T-cell (primary cell): ENCODE measurements around the gene GLCCI1. TPM values are rescaled to one million over a fixed set of nuclear protein-coding genes. Genes with fewer than 3 reads are reported as not detected.
"Not testable (repeated sequence)": the region's sequence is repeated elsewhere in the genome, so short reads cannot be mapped to it uniquely, and the experiment has no call there.

Experiments
- ATAC-seq, 4 experiments: fragments of 200-7000 bp in 3 of 4; fragments of 150-1000 bp in 1 of 4; cut with Tn5 transposase; replicated peaks in 1 of 4; 1 replicate in 3 of 4; 2 replicates in 1 of 4; pipeline ENCODE4 v1.10.0; 2021; ENCODE audit warnings: moderate library complexity in 3 of 4, mild to moderate bottlenecking in 2 of 4, moderate number of reproducible peaks in 1 of 4
- CTCF ChIA-PET, 2 donors: fragments of 300-600 bp; sonication (Branson Sonifier 250); formaldehyde crosslinking; loops; one replicate each; lab custom pipeline; 2022; ENCODE audit warnings: antibody characterized with exemption in 2 of 2; lab: Charles Lee
- POLR2A ChIA-PET, 2 donors: fragments of 300-600 bp; sonication (Branson Sonifier 250); formaldehyde crosslinking; loops; one replicate each; lab custom pipeline; 2022; ENCODE audit warnings: antibody characterized with exemption in 2 of 2; lab: Charles Lee
- DNase-seq, 35 experiments: peaks; one replicate each; pipeline versions ENCODE4 v3.0.0 to v3.0.0-alpha.2; 2013 to 2023
- H3K27ac ChIP-seq: one replicate; pipeline ENCODE4 v1.5.1; 2013; ENCODE audit warnings: low read length
- H3K27me3 ChIP-seq, 2 experiments: replicated peaks in 1 of 2; 1 replicate in 1 of 2; 2 replicates in 1 of 2; pipeline versions ENCODE4 v1.6.1 to v1.7.0; 2013; ENCODE audit warnings: low read length in 1 of 2, mixed read lengths in 1 of 2; ENCODE audit not compliant: control insufficient read depth in 2 of 2, insufficient read depth in 2 of 2; ENCODE audit errors: extremely low read depth in 1 of 2
- H3K36me3 ChIP-seq, 2 donors: 1 replicate in 1 of 2; 2 replicates in 1 of 2; pipeline versions ENCODE4 v1.6.1 to v1.7.0; 2013; ENCODE audit warnings: low read length in 1 of 2; ENCODE audit not compliant: control insufficient read depth in 2 of 2, insufficient read depth in 1 of 2; ENCODE audit errors: extremely low read depth in 1 of 2
- H3K4me1 ChIP-seq, 2 experiments: 1 replicate in 1 of 2; 2 replicates in 1 of 2; pipeline versions ENCODE4 v1.6.1 to v1.7.0; 2013; ENCODE audit warnings: low read length in 2 of 2, mixed read lengths in 1 of 2; ENCODE audit not compliant: insufficient read depth in 2 of 2, control insufficient read depth in 1 of 2; ENCODE audit errors: extremely low read depth in 1 of 2
- H3K4me3 ChIP-seq, 2 donors: 1 replicate in 1 of 2; 2 replicates in 1 of 2; pipeline versions ENCODE4 v1.5.1 to v1.7.0; 2013; ENCODE audit warnings: mild to moderate bottlenecking in 2 of 2, low read length in 1 of 2, moderate library complexity in 1 of 2; ENCODE audit not compliant: control insufficient read depth in 1 of 2; ENCODE audit errors: extremely low read depth in 1 of 2
- H3K9me3 ChIP-seq: 2 replicates; pipeline ENCODE4 v1.7.0; 2013
- H3K27ac Mint-ChIP-seq, 2 donors: one replicate each; pipeline ENCODE4 v1.8.0; 2020 to 2021; ENCODE audit warnings: mild to moderate bottlenecking in 2 of 2, mixed read lengths in 2 of 2
- H3K27me3 Mint-ChIP-seq, 2 donors: one replicate each; pipeline ENCODE4 v1.8.0; 2021 to 2022; ENCODE audit warnings: mixed read lengths in 2 of 2
- H3K36me3 Mint-ChIP-seq: one replicate; pipeline ENCODE4 v1.8.0; 2021; ENCODE audit warnings: mixed read lengths
- H3K4me1 Mint-ChIP-seq, 3 donors: one replicate each; pipeline ENCODE4 v1.8.0; 2020 to 2022; ENCODE audit warnings: mixed read lengths in 3 of 3, mild to moderate bottlenecking in 1 of 3
- H3K4me3 Mint-ChIP-seq, 3 donors: one replicate each; pipeline ENCODE4 v1.8.0; 2020 to 2022; ENCODE audit warnings: mild to moderate bottlenecking in 3 of 3, mixed read lengths in 3 of 3, moderate library complexity in 3 of 3
- H3K9me3 Mint-ChIP-seq, 3 donors: one replicate each; pipeline ENCODE4 v1.8.0; 2020 to 2022; ENCODE audit warnings: mixed read lengths in 3 of 3
- WGBS: methylation state at CpG from one replicate; pipeline ENCODE4 v1.1.5; 2013; ENCODE audit warnings: missing lambda C conversion rate; ENCODE audit not compliant: insufficient coverage; 5-methylcytosine and 5-hydroxymethylcytosine counted together
- total RNA-seq, 35 experiments: library from RNA in 6 of 35; stranded (reverse) in 6 of 35; fragments of 120-200 nt in 1 of 35; gene quantifications; one replicate each; pipeline versions ENCODE4 v1.2.1 to v1.2.4 and lab custom pipeline; 2013 to 2026

GLCCI1 gene
- total RNA-seq, 5 donors from 2014 or later (not counting 1 experiment from before 2014, with no cell fraction given), result 30.6 to 51.5 (median 38.0) TPM

DNA sequence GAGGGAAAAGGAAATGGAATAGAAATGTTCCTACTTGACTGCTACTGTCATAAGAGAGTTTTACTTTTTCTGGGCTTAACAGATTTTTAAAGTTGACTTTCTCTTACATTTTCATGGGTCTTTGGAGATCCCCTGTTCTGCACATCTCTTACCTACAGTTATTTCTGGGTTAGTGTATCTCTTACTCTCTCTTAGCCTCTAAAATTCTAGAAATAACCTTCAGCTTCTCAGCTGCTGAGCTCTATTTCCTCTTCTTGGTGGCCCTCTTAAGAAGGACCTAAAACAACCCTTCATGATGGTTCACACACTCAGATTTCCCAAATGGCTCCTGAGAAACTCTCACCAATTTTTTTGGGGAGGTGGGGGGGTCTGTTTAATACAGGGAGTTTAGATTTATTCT lies 79.5 kb downstream of the GLCCI1 start:
- ChIA-PET CTCF (interaction anchor here in 1 of 2 donors (0.8 kb wide), 1 partner anchor 150 kb away, joined by 3 read pairs; no protein-coding TSS in a partner anchor), POLR2A (interaction anchor here in 1 of 2 donors (0.6 kb wide), 1 partner anchor 115 kb away, joined by 3 read pairs; no protein-coding TSS in a partner anchor)
- Mint-ChIP-seq H3K36me3 (peaks cover 16% of the 10 kb centered on the region), H3K4me1 (peaks cover 56 to 73% (median 70%) of the 10 kb centered on the region in 3 donors), H3K27ac (peak overlapping the region in 1 of 2 donors; percentile 18)
- H3K4me3 ChIP-seq, H3K27me3 ChIP-seq, DNase-seq, H3K4me1 ChIP-seq, H3K27me3 Mint-ChIP-seq, H3K9me3 ChIP-seq, H3K9me3 Mint-ChIP-seq, H3K4me3 Mint-ChIP-seq, H3K27ac ChIP-seq, H3K36me3 ChIP-seq, ATAC-seq: not testable (repeated sequence)

DNA sequence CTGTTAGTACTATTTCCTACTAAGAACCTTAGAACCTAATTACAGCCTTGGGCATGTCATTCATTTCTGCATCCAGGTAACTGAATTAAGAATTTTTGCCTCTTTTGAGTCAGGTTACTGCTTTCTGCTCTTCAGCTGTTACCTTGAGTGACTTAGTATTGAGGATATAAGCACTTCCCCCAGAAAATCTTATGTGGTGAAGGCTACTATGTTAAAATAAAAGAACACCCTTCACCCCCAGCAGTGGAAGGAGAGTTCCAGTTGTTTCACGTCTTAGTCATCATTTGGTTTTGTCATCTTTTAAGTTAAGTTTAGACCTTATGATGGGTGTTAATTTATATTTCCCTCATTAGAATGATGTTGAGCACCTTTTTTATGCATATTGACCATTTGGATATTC lies 82.8 kb downstream of the GLCCI1 start:
- peaks cover 35 to 44% (median 41%) of the 10 kb centered on the region in 3 donors for H3K4me1 Mint-ChIP-seq
- no peaks in the 10 kb centered on the region for H3K27me3 Mint-ChIP-seq
- ChIA-PET CTCF (no interaction called here), POLR2A (no interaction called here)
- no peak overlapping the region for H3K27ac Mint-ChIP-seq
- Histone ChIP-seq H3K27me3 (no peaks in the 10 kb centered on the region), H3K27ac (no peak overlapping the region), H3K9me3 (no peaks in the 10 kb centered on the region), H3K36me3 (peaks cover 0 to 13% of the 10 kb centered on the region in 2 donors), H3K4me1 (peaks cover 0 to 7% of the 10 kb centered on the region in 2 experiments), H3K4me3 (no peak overlapping the region)
- no peak overlapping the region for H3K4me3 Mint-ChIP-seq
- H3K9me3 Mint-ChIP-seq, result no peaks in the 10 kb centered on the region
- DNase-seq, result no peak
- no CpG with 5 or more reads among the region's 1 CpG for WGBS
- H3K36me3 Mint-ChIP-seq, result peaks cover 17% of the 10 kb centered on the region
- ATAC-seq, result no peak

DNA sequence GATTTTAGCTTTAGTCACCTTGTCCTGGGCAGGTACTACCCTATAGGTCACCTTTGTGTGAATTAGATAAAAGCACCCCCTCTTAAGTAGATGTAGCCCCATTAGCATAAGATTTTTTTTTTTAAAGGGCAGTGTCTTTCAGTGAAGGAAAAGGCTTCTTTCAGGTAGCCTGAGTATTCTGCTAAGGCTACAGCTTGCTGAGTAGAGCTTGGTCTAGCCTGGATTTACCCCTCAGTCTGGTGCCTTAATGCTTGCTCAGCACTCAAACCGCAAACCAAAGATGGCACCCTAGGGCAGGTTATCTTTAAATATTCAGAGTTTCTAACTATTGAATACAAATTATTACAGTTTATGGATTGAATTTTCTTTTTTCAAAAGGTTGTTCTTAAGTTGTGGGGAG lies 83.4 kb downstream of the GLCCI1 start:
- Histone ChIP-seq H3K36me3 (peaks cover 0 to 17% of the 10 kb centered on the region in 2 donors), H3K4me1 (peaks cover 0 to 7% of the 10 kb centered on the region in 2 experiments), H3K9me3 (no peaks in the 10 kb centered on the region), H3K4me3 (no peak overlapping the region), H3K27me3 (no peaks in the 10 kb centered on the region), H3K27ac (no peak overlapping the region)
- Mint-ChIP-seq H3K27ac (no peak overlapping the region), H3K9me3 (no peaks in the 10 kb centered on the region), H3K36me3 (peaks cover 16% of the 10 kb centered on the region), H3K4me1 (peaks cover 35 to 38% (median 35%) of the 10 kb centered on the region in 3 donors), H3K27me3 (no peaks in the 10 kb centered on the region), H3K4me3 (no peak overlapping the region)
- ATAC-seq (no peak), DNase-seq (no peak)
- ChIA-PET POLR2A (interaction anchor here in 1 of 2 donors (0.6 kb wide), 1 partner anchor 341 kb away, joined by 4 read pairs; no protein-coding TSS in a partner anchor), CTCF (interaction anchor here in 1 of 2 donors (0.6 kb wide), 1 partner anchor 758 kb away, joined by 3 read pairs; no protein-coding TSS in a partner anchor)
- WGBS, result no CpG with 5 or more reads among the region's 1 CpG

DNA sequence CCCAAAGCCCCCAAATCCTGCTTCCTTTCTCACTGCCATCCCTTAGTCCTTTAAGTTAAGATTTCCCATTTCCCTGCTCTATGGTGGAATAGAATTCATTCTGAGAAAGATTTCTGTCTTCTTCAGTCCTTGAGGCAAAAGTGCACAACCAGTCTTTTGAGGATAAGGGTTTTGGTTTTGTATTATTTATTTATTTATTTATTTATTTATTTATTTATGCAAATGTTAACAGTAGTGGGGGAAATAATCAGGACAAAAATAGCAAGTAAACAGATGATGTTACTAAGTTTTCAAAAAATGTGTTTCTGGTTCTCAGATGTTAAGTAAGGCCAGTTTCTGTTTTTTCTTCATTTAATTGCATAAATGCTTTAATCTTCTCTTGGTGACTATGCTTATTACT lies 84.2 kb downstream of the GLCCI1 start:
- Mint-ChIP-seq H3K4me3 (no peak overlapping the region), H3K4me1 (peaks cover 29 to 31% (median 30%) of the 10 kb centered on the region in 3 donors), H3K9me3 (no peaks in the 10 kb centered on the region), H3K27me3 (no peaks in the 10 kb centered on the region), H3K36me3 (peaks cover 23% of the 10 kb centered on the region), H3K27ac (no peak overlapping the region)
- ATAC-seq, result no peak
- ChIA-PET POLR2A (no interaction called here), CTCF (no interaction called here)
- Histone ChIP-seq H3K27me3 (no peaks in the 10 kb centered on the region), H3K4me3 (no peak overlapping the region), H3K9me3 (no peaks in the 10 kb centered on the region), H3K36me3 (peaks cover 0 to 17% of the 10 kb centered on the region in 2 donors), H3K4me1 (peaks cover 0 to 2% of the 10 kb centered on the region in 2 experiments), H3K27ac (no peak overlapping the region)
- DNase-seq, result no peak

- no peak overlapping the region for H3K4me3 ChIP-seq
- ChIA-PET POLR2A (no interaction called here), CTCF (no interaction called here)
- Mint-ChIP-seq H3K27ac (no peak overlapping the region), H3K4me1 (peaks cover 5 to 11% (median 9%) of the 10 kb centered on the region in 3 donors), H3K27me3 (no peaks in the 10 kb centered on the region), H3K4me3 (no peak overlapping the region), H3K9me3 (no peaks in the 10 kb centered on the region), H3K36me3 (peaks cover 39% of the 10 kb centered on the region)
- peaks cover 0 to 17% of the 10 kb centered on the region in 2 donors for H3K36me3 ChIP-seq
- ATAC-seq (no peak), DNase-seq (no peak)
- no peaks in the 10 kb centered on the region for H3K27me3 ChIP-seq
- H3K9me3 ChIP-seq, result no peaks in the 10 kb centered on the region
- H3K27ac ChIP-seq, result no peak overlapping the region
- H3K4me1 ChIP-seq, result no peaks in the 10 kb centered on the region
Observed at GRCh38 chr7:8056439-8056838, 87.8 kb downstream of the GLCCI1 start.

- ChIA-PET POLR2A (no interaction called here), CTCF (no interaction called here)
- Histone ChIP-seq H3K4me3 (no peak overlapping the region), H3K27me3 (no peaks in the 10 kb centered on the region), H3K4me1 (no peaks in the 10 kb centered on the region), H3K9me3 (no peaks in the 10 kb centered on the region), H3K27ac (no peak overlapping the region), H3K36me3 (peaks cover 0 to 21% of the 10 kb centered on the region in 2 donors)
- WGBS, result no CpG with 5 or more reads among the region's 1 CpG
- Mint-ChIP-seq H3K4me3 (no peak overlapping the region), H3K27ac (peak overlapping the region in 1 of 2 donors; percentile 28), H3K36me3 (peaks cover 45% of the 10 kb centered on the region), H3K4me1 (peaks cover 0 to 4% (median 2%) of the 10 kb centered on the region in 3 donors), H3K27me3 (no peaks in the 10 kb centered on the region), H3K9me3 (peaks cover 0 to 2% (median 0%) of the 10 kb centered on the region in 3 donors)
- no peak for ATAC-seq
- no peak for DNase-seq
Observed at GRCh38 chr7:8057566-8057965, 89.0 kb downstream of the GLCCI1 start.

- H3K27ac ChIP-seq, result no peak overlapping the region
- H3K9me3 ChIP-seq, result no peaks in the 10 kb centered on the region
- H3K27me3 Mint-ChIP-seq, result no peaks in the 10 kb centered on the region
- peaks cover 5 to 9% (median 8%) of the 10 kb centered on the region in 3 donors for H3K4me1 Mint-ChIP-seq
- peaks cover 51% of the 10 kb centered on the region for H3K36me3 Mint-ChIP-seq
- no peaks in the 10 kb centered on the region for H3K27me3 ChIP-seq
- H3K27ac Mint-ChIP-seq, result no peak overlapping the region
- H3K36me3 ChIP-seq, result peaks cover 0 to 21% of the 10 kb centered on the region in 2 donors
- no peak overlapping the region for H3K4me3 Mint-ChIP-seq
- DNase-seq (no peak), ATAC-seq (no peak)
- H3K4me3 ChIP-seq, result no peak overlapping the region
- ChIA-PET POLR2A (no interaction called here), CTCF (no interaction called here)
- no peaks in the 10 kb centered on the region for H3K4me1 ChIP-seq
- H3K9me3 Mint-ChIP-seq, result peaks cover 0 to 6% (median 0%) of the 10 kb centered on the region in 3 donors
Observed at GRCh38 chr7:8058322-8058721, 89.7 kb downstream of the GLCCI1 start.
